Measurements from ENCODE around the gene SERP2. TPM values are rescaled to one million over a fixed set of nuclear protein-coding genes. Genes with fewer than 3 reads are reported as not detected.

Gene SERP2
- total and polyA plus RNA-seq, 2 donors from 2014 or later = 9.7 to 11.0 TPM

DNA sequence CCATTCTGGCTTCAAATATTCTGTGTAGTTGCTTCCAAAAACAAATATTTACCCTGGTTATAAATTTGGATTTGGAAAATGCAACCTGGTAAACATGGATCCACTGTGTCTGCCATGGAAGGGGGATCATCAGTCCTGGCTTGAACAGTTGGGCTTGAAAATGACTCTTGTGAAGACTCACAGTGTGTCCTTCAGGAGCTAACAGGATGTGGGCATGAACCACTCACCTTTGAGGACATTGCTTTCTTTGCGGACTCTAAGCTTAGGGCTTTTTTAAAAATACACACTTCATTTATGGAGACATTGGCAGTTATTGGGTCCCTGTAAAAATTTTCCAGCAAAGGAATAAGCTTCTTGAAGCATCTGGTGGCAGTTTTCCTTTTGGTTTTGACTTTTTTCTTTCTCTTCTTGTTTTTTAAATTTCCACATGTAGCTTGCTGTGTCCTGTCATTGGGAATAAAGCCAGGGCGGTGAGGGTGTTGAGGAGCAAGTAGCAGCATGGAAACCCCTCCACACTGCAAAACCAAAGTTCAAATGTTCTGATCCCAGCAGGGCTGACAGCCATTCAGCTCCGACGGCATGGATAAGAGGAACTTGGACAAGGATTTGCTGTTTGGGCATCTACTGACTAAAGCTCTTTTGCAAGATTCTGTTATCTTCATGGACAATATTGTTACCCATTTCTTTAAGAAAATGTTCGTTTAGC, 39.5 kb upstream of the SERP2 start:
- H3K9me3 ChIP-seq (ENCODE audit: control insufficient read depth in 2 of 3, insufficient read depth in 1 of 3, low read length in 3 of 3) = no peaks in the 10 kb centered on the region
- DNase-seq (no peak), FAIRE-seq (no peak)
- no peak overlapping the region for H3K9ac ChIP-seq (ENCODE audit: low read length in 3 of 3)
- no peaks in the 10 kb centered on the region for H3K36me3 ChIP-seq (ENCODE audit: control insufficient read depth in 2 of 3, insufficient read depth in 3 of 3, low read length in 3 of 3)
- no peaks in the 10 kb centered on the region for H3K27me3 ChIP-seq (ENCODE audit: control insufficient read depth, insufficient read depth, low read length)
- TF ChIP-seq, protein P1, sequence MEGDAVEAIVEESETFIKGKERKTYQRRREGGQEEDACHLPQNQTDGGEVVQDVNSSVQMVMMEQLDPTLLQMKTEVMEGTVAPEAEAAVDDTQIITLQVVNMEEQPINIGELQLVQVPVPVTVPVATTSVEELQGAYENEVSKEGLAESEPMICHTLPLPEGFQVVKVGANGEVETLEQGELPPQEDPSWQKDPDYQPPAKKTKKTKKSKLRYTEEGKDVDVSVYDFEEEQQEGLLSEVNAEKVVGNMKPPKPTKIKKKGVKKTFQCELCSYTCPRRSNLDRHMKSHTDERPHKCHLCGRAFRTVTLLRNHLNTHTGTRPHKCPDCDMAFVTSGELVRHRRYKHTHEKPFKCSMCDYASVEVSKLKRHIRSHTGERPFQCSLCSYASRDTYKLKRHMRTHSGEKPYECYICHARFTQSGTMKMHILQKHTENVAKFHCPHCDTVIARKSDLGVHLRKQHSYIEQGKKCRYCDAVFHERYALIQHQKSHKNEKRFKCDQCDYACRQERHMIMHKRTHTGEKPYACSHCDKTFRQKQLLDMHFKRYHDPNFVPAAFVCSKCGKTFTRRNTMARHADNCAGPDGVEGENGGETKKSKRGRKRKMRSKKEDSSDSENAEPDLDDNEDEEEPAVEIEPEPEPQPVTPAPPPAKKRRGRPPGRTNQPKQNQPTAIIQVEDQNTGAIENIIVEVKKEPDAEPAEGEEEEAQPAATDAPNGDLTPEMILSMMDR (IDR thresholded peaks at IDR 0.05; ENCODE audit: borderline replicate concordance, extremely low read depth, insufficient read depth) = no peak
- no peak overlapping the region for H3K4me3 ChIP-seq (ENCODE audit: low read length in 3 of 3)
- peaks cover 0 to 5% (median 0%) of the 10 kb centered on the region in 3 donors for H3K4me1 ChIP-seq (ENCODE audit: control insufficient read depth in 2 of 3, insufficient read depth in 2 of 3, low read depth in 1 of 3, low read length in 3 of 3)
- intact Hi-C loops (cut with DNase I) = no loop called here
- no peak overlapping the region for H3K27ac ChIP-seq (ENCODE audit: low read depth in 2 of 2, low read length in 2 of 2)

DNA sequence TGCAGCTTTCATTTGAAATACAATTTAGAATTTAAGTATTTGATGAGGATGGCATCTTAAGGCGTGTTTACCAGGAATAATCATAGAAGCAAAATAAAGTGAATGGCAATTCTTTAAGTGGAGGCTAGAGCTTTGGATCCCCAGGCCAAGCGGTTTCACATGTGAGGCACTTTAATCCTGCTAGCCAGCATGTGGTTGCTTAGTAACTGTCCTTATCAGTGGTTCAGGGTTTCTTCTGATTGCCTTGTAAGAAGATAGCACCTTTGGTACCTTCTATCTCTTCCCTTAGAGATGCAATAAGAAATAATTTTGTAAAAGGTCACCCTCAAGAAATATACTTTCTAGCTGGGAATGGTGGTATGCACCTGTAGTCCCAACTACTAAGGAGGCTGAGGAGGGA, 38.9 kb upstream of the SERP2 start:
- H3K36me3 ChIP-seq (ENCODE audit: control insufficient read depth in 2 of 3, insufficient read depth in 3 of 3, low read length in 3 of 3) = no peaks in the 10 kb centered on the region
- TF ChIP-seq, protein P1 (IDR thresholded peaks at IDR 0.05; ENCODE audit: borderline replicate concordance, extremely low read depth, insufficient read depth) = no peak
- no peak overlapping the region for H3K27ac ChIP-seq (ENCODE audit: low read depth in 2 of 2, low read length in 2 of 2)
- peaks cover 0 to 5% (median 0%) of the 10 kb centered on the region in 3 donors for H3K4me1 ChIP-seq (ENCODE audit: control insufficient read depth in 2 of 3, insufficient read depth in 2 of 3, low read depth in 1 of 3, low read length in 3 of 3)
- no peaks in the 10 kb centered on the region for H3K9me3 ChIP-seq (ENCODE audit: control insufficient read depth in 2 of 3, insufficient read depth in 1 of 3, low read length in 3 of 3)
- no peak overlapping the region for H3K9ac ChIP-seq (ENCODE audit: low read length in 3 of 3)
- no peak for FAIRE-seq
- intact Hi-C loops (cut with DNase I) = no loop called here
- DNase-seq = no peak
- no peak overlapping the region for H3K4me3 ChIP-seq (ENCODE audit: low read length in 3 of 3)
- no peaks in the 10 kb centered on the region for H3K27me3 ChIP-seq (ENCODE audit: control insufficient read depth, insufficient read depth, low read length)

DNA sequence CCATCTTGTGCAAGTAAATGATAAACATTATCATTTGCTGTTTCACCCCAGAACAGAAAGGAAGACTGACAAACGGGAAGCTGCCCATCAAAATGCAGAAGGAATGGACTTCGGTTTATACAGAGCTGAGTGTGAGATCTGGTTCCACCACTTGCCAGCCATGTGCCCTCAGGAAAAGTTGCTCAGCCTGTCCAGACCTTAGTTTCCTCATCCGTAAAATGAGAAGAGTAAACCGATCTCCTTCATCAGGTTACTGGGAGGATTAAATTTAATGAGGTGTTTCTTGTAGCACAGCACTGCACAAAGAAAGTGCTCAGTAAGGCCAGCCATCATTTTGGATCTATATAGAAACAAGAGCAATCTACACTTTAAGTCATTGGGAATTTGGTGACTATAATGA, 36.7 kb upstream of the SERP2 start:
- FAIRE-seq (no peak), DNase-seq (no peak)
- Histone ChIP-seq H3K27ac (ENCODE audit: low read depth in 2 of 2, low read length in 2 of 2) (no peak overlapping the region), H3K9ac (ENCODE audit: low read length in 3 of 3) (no peak overlapping the region), H3K36me3 (ENCODE audit: control insufficient read depth in 2 of 3, insufficient read depth in 3 of 3, low read length in 3 of 3) (no peaks in the 10 kb centered on the region), H3K27me3 (ENCODE audit: control insufficient read depth, insufficient read depth, low read length) (no peaks in the 10 kb centered on the region), H3K4me3 (ENCODE audit: low read length in 3 of 3) (no peak overlapping the region), H3K4me1 (ENCODE audit: control insufficient read depth in 2 of 3, insufficient read depth in 2 of 3, low read depth in 1 of 3, low read length in 3 of 3) (peaks cover 0 to 2% (median 0%) of the 10 kb centered on the region in 3 donors), H3K9me3 (ENCODE audit: control insufficient read depth in 2 of 3, insufficient read depth in 1 of 3, low read length in 3 of 3) (no peaks in the 10 kb centered on the region)
- intact Hi-C loops (cut with DNase I) = no loop called here
- TF ChIP-seq, protein P1 (IDR thresholded peaks at IDR 0.05; ENCODE audit: borderline replicate concordance, extremely low read depth, insufficient read depth) = no peak
